COLO668 (cell line): ENCODE measurements around the gene SH3BP5L.
A peak's percentile ranks its signal among the peaks of the same experiment; 100 is the strongest.

Experiments
- DNase-seq: peaks from one replicate; lab custom pipeline; 2025; ENCODE audit not compliant: unreplicated experiment; lab: John Stamatoyannopoulos, UW

The SH3BP5L gene

GRCh38 chr1:248782416-248783141 is 43.1 kb downstream of the SH3BP5L start:
- DNase-seq = peak; percentile 34

- DNase-seq = no peak
These were observed 46.4 kb downstream of the SH3BP5L start for GRCh38 chr1:248779350-248779749.

GRCh38 chr1:248778906-248779305 is 46.8 kb downstream of the SH3BP5L start:
- DNase-seq = no peak

- no peak for DNase-seq
These were observed 48.7 kb downstream of the SH3BP5L start for GRCh38 chr1:248776991-248777390.

- no peak for DNase-seq
These were observed 50.3 kb downstream of the SH3BP5L start for GRCh38 chr1:248775441-248775840.
